Fibroblast of upper back skin (primary cell): ENCODE data around the gene PADI2.

Experiments
- DNase-seq: peaks from one replicate; pipeline ENCODE4 v3.0.0-alpha.2; 2013

PADI2 gene

DNA sequence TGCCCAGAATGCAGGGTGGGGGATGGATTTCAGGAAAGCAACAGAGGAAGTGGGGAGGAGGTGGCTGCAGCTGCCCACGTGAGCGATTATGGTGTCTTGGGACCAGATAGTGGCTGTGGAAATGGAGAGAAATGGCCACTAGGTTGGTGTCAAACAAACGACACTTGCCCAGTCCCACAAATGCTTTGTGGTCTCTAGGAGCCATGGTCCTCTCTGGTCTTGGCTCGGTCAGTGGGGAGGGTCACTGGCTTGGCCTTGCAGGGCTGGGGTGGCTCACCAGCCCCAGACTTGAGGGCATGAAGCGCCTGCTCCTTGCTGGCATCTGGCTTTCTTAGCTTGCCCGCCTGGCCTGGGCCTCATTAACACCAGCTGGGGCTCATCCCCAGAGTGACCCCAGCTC lies 7.2 kb downstream of the PADI2 start:
- no peak for DNase-seq

DNA sequence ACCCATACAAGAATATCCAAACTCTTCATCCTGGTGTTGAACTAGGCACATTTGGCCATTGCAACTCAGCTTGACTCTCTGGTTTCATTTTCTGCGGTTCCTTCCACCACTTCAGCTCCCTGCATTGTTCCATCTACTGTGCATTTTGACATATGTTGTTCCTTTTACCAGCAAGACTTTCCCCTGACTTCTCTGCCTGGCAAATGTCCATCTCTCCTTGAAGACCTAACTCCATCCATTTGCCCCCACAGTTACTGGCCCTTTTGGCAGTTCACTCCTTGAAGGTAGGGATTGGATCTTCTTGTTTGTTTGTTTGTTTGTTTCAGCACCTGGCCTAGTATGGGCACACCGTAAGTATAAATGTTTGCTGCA lies 8.7 kb downstream of the PADI2 start:
- no peak for DNase-seq

DNA sequence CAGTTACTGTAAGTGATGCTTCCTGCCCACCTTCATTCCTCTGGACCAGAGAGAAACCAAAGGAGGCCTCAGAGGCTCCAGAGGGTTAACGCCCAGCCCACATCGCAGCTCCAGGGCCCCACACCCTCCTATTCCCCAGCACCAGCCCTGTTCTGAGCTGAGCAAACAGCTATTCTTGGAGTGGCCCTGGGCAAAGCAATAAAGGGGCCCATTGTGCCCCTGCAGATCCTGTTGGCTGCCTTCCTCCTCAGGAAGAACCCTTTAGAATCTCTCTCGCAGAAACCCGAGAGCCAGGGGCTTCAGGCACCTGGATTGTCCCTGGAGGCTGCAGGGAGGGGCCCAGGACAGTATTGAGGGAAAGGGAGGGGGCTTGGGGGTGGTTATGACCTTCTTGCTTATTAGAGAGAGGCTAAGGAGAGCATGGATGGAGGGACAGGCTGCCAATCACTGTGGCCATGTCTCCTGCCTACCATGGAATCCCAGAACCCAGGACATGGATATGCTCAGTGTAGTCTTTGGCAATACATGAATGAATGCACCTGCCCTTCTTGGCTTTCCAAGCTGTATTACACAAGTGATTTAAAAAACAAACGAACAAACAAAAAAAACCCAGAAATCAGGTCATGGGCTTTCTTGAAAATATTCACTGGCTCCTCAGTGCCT lies 9.2 kb downstream of the PADI2 start:
- no peak for DNase-seq

DNA sequence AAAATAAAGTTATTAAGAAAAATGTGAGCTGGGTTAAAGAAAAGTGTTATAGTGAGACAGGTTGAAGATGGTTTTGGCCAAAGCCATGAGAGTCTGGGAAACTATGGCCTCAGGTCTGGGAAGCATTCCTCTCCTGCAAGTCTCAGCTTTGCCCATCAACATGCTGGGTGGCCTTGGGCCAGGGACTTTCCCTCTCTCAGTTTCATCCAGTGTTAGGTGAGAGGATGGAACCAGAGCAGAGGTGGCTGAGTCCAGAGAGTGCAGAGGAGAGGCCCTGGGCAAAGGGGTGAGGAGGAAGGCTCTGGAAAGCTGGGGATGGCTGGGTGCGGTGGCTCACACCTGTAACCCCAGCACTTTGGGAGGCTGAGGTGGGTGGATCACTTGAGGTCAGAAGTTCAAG lies 10.5 kb downstream of the PADI2 start:
- no peak for DNase-seq

DNA sequence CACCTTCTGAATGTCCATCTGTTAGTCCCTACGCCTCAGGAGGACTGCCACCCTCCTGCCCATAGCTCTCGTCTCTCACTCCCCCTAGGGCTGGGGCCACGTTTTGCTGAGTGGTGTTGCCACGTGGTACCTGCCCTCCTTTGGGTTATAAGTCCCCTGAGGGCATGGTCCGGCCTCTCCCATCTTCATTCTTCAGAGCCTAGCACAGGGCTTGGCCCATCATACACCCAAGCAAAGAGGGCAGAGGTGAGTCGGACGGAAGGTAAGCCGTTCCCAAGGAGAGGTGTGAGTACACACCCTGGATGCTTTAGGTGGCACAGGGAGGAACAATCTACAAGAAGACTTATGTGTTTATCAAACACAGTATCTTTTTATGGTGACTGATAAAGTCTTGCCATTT lies 10.9 kb downstream of the PADI2 start:
- no peak for DNase-seq

DNA sequence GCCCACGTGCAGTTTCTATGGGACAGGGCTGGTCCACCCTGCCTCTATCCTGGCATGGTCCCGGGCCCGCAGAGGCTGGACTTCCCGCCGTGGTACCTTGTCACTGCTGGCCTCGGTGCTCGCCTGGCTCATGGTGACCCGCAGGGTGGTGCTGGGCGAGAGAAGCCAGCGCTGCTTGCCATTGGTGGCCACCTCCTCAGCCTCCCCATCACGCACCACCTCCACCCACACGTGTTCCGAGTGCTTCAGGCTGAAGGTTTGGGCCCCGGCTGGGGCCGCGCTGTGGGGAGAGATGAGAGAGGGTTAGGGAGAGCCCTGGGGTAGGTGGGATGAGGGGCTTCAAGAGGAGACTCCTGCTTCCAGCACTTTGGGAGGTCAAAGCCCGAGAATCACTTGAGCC lies 14.5 kb downstream of the PADI2 start:
- no peak for DNase-seq

DNA sequence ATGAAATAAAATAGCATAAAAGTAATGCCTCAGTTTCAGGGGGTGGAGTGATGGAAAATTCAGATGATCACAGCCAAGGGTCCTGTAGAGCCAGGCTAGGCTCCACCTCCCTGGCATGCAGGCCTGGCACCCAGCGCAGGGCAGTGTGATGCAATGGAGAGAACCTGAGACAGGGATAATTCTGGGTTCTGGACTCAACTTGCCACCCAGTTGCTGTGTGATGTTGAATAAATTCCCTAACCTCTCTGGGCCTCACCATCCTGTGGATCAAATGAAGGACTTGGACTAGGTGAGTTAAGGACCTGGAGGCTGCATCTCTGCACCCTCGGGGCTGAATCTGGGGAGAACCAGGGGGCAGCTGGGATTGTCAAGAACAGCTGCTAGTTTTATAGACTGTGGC lies 17.0 kb downstream of the PADI2 start:
- DNase-seq, result no peak

DNA sequence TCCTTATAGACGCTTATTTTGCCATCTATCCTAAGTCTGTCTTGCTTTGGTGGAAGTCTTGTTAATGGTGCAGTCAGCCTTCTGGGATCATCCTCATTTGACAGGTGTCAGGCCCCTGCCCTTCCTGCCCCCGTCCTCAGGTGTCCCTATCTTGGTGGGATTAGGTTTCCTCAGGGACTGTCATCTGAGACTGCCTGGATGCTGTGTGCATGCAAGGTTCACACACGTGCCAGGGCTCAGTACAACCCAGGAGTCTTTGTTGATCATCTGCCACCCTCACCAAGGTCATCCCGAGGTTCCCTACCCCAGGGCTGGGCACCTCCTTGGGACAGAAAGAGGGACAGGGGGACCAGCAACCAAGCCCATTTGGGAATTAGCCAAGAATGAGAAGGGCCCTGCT lies 18.0 kb downstream of the PADI2 start:
- DNase-seq, result no peak

DNA sequence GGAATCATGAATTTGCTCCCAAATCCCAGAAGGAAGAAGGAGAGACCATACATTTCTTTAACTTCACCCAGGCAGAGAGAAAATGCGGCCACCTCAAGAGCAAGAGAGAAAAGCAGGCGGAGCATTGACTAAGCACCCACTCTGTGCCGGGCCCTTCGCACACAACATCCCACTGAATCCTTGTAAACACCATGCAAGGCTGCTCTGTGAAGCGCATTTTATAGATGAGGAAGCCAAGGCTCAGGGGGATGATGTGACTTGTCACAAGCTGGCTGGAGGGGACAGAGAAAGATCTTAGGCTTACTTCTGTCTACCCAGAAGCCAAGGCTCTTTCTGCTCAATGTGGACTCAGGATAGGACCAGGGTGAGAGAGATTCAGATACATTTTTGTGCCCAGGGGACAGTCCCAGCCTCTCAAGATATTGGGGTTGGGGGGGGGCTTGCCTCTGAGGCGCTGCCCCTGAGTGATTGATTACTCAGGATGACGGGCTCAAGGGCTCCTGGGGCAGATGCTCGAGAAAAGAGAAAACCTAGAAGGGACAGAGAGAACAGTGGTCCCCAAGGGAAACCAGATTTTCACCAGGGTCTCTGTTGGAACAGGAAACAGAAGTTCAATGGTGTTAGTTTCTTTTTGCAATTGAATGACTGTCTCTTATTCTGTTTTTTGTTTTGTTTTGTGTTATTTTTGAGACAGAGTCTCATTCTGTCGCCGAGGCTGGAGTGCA lies 19.5 kb downstream of the PADI2 start:
- DNase-seq, result no peak

DNA sequence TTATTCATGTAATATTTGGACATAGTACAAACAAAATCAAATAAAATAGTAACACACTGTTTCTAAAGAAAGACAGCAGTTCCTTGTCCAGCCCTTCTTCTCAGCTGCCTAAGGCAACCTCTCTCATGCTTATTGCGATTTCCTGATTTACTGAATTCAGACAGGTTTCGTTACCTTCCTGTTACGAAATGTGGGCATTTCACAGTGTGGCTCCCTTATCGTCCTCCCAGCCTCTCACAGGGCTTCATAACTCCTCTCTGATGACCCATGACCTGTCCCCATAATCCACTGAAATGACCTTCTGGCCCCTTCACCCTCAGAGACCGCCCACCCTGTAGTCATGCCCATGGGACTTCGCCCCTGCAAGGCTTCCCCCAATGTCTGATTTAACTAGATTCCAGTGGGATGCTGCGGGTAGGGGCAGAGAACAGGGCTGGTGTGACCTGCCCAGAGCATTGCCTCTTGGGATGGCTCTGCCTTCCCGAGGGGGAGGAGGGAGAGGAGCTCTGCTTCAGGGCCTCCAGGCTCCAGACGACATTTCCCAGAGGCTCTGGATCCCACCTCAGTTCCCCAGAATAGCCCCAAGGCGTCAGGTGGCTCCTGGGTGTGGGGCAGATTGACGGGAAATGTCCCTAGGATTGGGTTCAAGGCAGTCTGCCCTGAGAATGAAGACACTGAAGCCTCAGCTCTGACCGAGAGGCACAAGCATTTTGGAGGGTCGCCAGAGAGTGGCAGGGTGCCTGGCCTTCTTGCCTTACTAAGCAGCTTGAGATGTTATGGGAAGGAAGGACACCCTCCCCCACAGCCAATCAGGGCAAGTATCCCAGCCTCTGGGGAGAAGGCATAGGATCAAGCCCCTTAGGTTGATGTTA lies 20.6 kb downstream of the PADI2 start:
- no peak for DNase-seq

DNA sequence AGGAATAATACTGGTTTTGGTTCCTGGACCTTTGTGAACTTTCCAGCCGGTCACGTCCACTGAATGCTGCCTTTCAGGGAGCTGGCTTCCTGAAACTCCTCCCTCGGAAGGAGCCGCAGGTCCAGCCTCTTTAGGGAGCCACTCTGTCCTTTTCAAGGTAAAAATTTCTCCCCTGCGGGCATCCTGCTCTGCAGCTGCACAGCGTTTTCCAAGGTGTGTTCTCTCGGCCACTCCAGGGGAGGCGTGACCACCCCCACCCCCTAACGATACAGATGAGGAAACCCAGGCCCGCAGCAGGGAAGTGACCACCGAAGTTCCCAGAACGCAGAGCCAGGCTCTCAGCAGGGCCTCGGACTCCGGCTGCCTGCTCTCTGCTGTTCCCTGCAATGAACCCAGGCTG lies 21.5 kb downstream of the PADI2 start:
- no peak for DNase-seq

DNA sequence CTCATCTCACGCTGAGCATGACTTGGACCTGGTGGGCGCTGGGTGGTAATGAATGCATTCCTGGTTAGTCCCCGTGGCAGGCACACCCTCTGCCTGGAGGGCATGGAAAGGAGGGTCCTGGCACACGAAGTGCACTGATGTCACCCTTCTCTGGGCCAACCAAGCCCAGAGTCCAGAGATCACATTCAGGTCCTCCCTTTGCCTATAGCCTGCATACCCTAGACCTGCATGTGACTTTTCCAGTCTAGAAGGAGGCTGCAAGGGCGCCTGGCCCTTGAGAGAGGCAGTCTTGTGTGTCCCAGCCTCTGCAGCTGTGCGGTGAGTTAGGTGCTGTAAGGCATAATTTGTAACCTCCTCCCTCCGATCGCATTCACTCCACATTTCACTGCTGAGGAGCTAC lies 22.1 kb downstream of the PADI2 start:
- DNase-seq, result no peak

DNA sequence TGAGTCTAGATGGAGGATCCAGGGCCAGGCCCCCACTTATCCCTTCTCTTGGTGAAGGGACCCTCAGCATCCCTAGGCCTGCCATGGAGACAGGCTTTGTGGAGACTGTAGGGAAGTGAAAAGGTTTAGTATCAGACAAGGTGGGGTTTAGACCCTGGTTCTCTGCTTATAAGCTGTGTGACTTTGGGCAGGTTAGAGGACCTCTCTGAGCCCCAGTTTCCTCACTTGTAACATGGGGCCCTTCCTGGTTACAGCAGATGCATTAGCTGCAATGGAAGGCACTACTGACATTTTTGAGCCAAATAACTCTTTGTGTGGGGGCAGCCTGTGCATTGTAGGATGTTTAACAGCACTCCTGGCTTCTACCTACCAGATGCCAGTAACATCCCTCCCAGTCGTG lies 22.7 kb downstream of the PADI2 start:
- DNase-seq, result no peak

DNA sequence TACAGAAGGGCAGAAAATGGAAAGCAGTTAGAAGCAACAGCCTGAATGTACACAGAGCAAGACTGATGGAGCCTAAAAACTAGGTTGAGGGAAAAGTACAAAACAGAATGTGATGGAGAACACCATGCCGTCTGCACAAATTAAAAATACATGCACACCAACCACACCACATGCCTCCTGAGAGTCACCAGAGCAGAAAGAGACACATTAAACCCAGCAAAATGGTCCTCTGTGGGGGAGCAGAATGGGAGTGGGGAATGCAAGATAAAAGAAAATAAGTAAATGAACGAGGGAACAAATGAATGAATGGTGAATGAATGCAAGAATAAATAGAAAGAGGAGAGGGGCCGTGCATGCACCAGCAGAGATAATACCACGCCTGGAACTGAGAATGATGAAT lies 24.1 kb downstream of the PADI2 start:
- DNase-seq, result no peak

DNA sequence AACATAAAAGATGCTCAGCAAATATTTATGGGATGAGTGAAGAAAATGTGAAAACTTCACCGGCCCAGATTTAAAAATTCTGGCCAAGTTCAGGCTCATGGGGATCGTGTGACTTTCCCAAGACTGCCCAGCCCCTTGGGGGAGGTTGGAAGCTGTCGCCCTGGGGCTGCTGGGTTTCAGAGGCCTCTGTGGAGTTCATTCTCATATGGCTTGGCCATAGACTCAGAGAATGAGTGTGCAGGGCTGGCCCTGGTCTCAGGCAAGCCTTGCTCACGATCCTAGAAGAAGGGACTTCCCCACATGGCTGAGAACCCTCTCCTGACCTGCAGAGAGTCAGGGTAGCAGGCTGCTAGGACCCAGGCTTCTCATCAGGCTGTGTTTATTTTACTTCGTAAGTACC lies 24.6 kb downstream of the PADI2 start:
- DNase-seq, result no peak

DNA sequence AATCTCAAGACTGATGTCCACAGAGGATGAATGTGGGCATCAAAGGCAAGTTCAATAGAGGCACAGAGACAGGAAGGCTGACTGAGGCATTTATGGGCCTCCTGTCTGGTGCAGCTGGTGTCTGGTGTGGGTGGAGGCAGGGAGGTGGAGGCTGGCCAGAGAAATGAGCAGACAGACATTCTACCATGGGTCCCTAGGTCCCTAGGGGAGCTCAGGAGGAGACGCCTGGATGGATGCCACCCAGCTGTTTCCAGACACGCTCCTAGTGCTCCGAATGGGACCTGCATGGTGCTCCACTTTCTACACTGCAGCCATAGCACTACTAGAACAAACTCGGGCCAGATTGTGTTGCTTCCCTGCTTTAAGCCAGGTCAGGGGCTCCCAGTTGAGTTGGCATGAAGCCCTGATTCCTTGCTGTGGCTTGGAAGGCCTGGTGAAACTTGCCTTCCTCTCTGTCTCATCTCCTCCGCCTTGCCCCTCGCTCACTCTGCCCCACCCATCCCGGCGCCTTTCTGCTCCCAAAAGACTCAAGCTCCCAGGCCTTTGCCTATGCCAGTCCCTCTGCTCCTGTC lies 25.3 kb downstream of the PADI2 start:
- no peak for DNase-seq

DNA sequence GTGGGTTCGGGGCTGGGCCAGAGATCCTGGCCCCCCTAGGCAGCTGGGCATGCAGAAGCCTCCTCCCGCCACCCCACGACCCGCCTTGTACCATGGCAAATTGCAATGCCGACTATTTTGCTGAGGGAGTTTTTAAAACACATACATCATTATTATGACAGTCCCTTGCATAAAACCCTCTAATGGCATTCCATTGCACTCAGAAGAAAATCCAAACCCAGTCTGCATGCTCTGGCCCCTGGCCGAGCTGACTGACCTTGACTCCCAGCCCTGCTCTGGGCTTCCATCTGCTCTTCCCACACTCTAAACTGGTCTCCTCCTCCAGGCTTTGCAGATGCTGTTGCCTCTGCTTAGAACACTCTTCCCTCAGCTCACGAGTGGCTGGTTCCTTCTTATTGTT lies 28.0 kb downstream of the PADI2 start:
- no peak for DNase-seq

DNA sequence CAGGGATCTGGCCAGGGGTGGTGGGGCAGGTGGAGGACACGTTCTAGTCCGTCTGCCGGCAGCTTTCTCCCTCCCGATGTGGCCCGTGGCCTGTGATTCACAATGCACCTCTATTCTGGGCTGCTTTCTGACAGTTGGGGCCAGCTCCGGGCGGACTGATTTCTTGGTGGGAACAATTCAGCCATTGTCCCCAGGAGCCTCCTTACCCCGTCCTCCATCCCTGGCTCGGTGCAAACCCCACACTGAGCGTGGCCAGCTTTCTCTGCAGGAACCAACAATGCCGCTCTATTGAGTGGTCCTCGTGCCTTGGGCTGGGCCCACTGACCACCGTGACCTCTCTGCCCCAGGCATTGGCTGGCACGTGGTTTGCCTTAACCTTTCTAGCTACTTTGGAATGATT lies 29.7 kb downstream of the PADI2 start:
- DNase-seq, result no peak

DNA sequence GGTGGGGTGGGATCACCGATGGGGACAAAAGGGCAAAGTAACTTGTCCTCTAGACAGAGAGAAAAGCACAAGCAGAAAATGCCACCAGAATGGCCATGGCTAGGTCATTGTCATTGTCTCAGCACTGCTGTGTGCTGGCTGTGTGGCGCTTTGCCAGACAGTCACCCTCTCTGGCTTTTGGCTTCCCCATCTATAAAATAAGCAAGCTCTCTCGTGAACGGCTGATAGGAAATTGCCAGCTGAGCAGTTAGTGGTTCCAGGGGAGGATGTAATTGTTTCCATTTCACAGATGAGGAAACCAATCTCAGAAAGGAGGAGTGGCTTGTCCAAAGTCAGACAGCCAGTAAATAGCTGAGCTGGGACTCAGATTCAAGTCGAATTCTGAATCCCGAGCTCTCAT lies 32.5 kb downstream of the PADI2 start:
- DNase-seq, result no peak

DNA sequence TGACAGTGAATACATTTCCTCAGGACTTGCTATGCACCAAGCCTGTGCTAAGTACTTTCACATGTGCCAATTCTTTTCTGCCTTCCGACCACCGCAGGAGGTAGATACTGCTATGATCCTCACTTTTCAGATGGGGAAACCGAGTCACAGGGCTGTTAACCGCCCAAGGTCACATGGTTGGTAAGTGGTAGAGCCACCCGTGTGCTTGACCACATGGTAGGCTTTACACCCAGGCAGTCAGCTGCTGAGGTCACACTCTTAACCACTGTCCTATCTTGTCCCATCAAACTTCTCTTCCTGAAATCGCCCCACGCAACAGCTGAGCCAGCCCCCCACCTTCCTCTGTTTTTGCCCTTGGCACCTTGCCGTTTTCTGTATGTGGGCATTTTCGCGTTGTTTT lies 34.5 kb downstream of the PADI2 start:
- no peak for DNase-seq

DNA sequence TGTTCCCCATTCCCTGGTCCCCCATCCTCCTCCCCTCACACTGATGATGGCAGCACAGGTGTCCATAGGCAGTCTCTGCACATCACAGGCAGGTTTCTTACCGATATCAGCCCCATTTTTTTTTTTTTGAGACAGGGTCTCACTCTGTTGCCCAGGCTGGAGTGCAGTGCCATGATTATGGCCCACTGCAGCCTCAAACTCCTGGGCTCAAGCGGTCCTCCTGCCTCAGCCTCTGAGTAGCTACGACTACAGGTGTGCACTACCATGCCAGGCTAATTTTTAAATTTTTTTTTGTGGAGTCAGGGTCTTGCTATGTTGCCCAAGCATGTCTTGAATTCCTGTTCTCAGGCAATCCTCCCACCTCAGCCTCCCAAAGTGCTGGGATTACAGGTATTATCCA lies 36.5 kb downstream of the PADI2 start:
- no peak for DNase-seq

DNA sequence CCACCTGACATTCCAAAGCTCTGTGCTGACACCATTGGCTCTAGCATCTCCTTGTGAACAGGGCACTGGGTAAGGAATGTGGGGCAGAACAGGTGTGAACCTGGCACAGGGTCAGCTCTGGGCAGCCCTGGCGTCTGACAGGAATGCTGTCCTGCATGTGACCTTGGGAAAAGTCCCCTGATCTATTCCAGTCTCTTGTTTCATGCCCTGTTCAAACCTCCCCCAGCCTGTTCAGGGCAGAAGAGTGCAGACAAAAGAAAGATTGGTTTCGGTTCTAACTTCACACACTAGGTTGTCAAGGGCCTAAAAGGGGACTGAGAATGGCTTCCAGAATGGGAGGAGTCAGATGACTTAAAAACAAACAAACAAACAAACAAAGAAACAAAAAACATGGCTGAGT lies 37.8 kb downstream of the PADI2 start:
- DNase-seq, result no peak

DNA sequence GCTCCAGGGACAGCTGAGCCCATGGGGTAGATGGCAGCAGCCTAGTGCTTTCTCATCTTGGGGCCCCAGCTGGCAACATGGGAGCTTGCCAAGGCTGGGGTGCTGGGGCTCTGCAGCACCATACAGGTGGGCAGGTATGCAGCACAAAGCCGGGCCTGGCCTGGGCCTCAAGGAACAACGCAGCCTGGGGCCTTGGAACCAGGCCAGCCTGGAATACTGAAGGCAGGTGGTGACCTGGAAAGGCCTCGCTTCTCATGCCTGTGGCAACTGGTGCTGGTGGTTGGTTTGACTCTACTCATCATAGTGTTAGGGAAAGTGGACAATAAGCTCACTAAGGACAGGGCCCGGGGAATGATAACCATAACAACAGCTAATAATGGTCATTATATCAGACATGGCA lies 38.4 kb downstream of the PADI2 start:
- no peak for DNase-seq
